ENCODE results near the gene MZT2B.
"Not testable (repeated sequence)": the region's sequence is repeated elsewhere in the genome, so short reads cannot be mapped to it uniquely, and the experiment has no call there.

Gene MZT2B, protein sequence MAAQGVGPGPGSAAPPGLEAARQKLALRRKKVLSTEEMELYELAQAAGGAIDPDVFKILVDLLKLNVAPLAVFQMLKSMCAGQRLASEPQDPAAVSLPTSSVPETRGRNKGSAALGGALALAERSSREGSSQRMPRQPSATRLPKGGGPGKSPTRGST

DNA sequence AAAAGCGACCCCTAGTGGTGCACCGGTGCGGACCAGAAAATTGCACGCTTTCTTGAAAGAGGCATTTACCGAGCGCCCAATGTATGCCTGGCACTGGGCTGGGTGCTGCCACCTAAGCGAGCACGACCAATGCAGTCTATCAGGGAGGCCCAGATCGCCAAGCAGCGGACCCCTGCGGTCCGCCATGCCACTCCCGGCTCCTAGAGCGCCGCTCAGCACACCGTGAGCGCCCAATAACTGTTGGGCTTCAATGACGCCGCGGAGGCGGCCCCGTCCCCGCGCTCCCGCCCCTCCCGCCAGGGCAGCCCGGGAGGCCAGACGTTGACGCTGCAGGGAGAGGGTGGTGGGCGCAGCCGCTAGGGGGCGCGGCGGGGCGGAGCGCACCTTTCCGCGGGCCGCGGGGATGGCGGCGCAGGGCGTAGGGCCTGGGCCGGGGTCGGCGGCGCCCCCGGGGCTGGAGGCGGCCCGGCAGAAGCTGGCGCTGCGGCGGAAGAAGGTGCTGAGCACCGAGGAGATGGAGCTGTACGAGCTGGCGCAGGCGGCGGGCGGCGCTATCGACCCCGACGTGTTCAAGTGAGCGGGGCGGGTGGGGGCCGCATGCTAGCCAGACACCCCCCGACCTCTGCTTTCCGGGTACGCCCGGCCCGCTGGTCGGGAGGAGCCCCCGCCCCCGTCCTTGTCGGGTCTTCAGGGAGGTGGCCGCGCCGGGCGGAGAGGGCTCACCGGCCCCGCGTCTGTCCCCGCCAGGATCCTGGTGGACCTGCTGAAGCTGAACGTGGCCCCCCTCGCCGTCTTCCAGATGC is at the start of gene MZT2B:
Gene MZT2B, plus strand, starts transcription at position 383 of the 803 bp plus-strand sequence. Its CDS starts 21 bp downstream, at position 404.
- DNase-seq = peak; percentile 69 to 93 (median 87)
- intact Hi-C loops (cut with DNase I) = loop anchor here (5.0 kb wide), 1 partner anchor 160 kb away; the partner anchor contains the start of gene IMP4

DNA sequence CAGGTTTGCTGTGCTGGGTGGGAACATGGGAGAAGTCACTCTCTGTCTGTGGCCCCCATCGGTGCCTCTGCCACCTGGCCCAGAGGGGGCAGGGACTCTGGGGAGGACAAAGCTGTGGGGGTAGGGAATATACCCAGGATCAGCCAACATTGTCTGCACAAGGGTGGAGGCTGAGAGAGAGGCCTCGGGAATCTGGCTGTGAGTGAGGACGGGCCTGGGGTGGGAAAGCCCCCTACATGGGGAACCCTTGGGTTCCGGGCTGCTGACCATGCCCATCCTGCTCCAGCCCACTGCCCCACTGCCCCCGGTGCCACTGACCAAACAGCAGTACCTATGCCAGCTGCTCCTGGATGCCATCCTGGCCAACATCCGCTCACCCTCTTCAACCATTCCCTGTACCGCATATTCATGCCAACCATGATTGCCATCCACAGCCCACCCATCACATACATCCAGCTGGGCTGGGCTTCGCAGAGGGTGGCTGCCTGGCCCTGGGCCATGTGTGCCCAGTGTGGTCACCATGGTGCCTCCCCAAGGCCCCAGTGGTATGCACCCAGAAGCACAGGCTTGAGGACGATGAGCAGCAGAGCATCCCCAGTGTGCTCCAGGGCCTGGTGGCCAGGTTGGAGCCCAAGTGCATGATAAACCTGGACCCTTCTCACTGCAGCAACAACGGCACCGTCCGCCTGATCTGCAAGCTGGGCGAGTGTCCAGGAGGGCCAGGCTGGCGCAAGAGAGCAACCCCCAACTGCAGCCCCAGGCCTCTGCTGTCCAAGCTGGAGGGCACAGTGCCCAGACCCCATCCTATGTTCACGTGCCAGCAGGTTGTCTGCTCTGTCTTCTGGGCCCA is 46.1 kb upstream of the MZT2B start:
- intact Hi-C loops (cut with DNase I) = no loop called here
- peak in 2 of 42 donors; percentile 3 to 25 for DNase-seq

DNA sequence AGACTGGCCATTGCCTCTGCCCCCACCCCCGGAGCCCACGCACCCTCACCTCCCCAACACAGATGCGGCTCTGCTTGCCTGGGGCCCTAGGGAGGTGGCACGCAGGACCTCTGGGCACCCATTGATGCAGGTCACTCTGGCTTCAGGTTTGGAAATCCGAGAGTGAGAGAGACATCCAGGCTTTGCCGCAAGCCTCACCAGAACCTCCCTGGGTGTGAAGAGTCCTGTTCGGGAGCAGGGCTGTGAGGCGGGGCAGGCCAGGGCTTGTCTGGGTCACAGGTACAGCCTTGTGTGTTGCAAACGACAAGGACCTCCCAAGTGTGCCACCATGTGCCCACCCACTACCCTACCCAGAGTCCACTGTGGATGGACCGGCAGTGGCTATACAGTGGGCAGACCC is 45.5 kb upstream of the MZT2B start:
- intact Hi-C loops (cut with DNase I); DNase-seq: not testable (repeated sequence)

DNA sequence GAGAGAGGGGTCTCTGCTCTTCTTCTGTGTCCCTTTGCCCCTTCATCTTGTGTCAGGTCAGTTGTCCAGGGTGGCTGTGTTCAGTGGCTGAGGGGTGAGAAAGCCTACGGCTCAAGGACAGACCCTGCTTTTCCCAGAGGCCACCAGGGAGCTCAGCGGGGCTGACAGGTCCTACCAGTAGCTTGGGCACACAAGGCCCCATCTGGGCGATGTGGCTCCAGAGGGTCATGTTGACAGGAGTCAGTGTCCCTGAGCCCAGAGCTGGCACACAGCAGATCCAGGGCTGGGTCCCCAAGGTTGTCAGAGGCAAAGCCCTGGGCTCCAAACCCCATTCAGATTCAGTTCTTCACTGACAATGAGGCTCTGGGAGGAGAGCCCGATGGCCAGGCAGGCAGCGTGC is 44.9 kb upstream of the MZT2B start:
- peak in 1 of 42 donors; percentile 3 for DNase-seq
- intact Hi-C loops (cut with DNase I) = not testable (repeated sequence)

DNA sequence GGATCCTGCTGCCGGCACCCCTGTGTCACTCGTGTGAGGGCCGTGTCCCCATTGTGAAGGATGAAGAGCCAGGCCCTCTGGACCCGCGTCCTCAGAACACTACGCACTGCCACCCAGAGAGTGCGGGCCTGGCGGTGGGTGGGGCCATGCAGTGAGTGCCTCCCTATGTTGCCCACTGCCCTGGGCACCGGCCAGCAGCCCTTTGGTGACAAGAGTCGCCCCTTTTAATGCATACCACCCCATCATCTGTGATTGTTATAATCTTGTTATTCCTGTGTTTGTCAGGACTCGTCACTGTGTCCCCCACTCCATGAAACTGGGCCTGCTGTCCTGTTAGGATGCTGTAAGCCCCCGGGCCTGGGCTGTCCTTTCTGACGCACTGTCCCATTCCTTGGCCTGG is 43.7 kb upstream of the MZT2B start:
- peak in 3 of 42 donors; percentile 1 to 11 (median 2) for DNase-seq
- intact Hi-C loops (cut with DNase I) = not testable (repeated sequence)

DNA sequence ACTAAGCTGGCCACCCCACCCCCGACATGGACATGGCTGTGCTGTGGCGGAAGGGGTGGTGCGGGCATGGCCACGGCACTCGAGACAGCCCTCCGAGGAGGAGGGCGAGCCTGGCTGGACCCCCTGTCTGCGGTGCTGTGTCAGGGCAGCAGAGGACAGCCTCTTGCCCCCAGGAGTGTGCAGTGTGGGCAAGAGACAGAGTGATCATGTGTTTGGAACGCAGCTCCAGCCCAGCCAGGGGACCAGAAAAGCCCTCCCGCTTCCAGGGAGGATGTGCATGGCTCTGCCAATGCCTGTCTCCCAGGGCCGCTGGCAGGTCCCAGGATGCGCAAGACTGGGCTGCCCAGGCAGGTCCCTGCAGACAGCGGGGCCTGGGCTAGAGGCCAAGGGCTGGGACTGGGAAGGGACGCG is 43.2 kb upstream of the MZT2B start:
- intact Hi-C loops (cut with DNase I) = not testable (repeated sequence)
- DNase-seq = peak in 2 of 42 donors; percentile 4 to 11

DNA sequence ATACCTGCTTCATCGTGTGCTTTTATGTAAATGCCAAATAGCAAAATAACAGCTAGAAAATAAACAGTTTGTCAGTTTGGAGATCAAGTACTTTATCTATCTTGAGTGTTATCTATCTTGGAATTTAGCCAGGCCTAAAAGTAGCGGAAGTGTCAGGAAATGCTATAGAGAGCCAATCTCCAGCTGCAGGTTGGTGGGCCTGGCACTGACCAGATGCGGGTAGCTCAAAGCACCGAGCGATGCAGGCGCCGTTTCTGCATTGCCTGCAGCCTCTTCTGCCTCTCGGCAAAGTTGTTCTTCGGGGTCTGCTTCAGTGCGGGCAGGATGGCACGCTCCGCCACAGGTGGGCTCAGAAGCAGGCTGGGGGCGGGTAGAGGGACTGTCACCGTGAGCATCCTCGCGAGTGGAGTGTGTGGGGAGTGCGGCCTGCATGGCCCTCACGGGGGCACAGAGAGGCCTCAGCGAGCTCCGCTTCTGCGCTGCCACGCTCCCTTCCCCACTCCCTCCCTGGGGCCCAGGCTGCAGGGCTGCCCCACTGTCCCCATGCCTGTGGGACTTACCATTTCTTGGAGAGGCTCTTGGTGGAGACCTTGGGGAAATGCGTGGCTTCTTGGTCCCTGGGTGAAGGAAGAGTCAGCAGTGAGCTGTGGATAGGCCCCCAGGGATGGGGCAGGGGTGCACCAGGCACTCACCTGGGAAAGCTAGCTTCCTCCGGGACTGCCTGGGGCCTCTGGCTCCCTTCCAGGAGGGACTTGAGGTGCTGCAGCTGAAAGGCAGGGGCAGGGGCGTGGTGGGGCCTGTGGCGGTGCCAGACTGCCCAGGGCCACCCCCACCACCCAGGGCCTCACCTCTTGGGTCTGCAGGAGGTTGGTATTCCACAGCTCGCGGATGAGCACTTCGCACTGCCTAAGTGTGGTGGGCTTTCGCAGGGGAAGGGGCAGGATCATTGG is 42.5 kb upstream of the MZT2B start:
- peak in 1 of 42 donors; percentile 4 for DNase-seq
- intact Hi-C loops (cut with DNase I) = not testable (repeated sequence)

DNA sequence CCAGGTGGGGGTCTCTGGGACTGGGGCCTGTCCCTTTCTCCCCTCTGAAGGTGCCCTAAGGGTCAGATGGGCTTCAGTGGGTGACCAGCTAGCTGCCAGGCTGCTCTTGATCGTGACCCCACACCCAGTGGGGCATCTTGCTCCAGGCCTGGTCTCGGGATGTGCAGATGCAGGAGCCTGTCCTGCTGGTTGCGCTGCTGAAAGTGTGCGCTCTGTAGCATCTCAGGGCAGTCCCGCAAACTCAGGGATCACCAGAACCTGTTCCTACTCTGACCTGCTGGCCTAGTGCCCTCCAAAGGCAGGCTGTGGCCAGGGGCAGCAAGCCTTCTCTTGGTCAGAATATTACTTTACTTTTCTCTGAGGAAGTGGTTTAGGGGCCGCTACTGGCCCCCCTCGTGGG is 41.5 kb upstream of the MZT2B start:
- intact Hi-C loops (cut with DNase I) = not testable (repeated sequence)
- peak in 1 of 42 donors; percentile 5 for DNase-seq

DNA sequence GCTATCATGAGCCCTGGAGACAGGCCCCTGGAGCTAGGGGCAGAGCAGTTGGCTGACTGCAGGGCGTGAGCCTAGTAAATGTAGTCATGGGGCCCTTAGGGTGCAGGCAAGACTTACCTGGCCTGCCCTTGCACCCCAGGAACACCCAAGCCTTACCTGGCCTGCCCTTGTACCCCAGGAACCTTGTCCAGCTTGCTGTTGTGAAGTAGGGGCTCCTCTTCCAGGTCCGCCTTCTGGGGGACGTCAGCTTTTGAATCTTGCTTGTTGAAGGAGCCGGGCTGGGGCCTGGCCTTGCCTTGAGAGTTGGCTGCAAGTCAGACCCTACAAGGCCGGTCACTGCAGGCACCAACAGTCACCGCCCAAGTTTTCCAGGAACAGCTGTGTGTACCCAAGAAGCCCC is 41.1 kb upstream of the MZT2B start:
- DNase-seq; intact Hi-C loops (cut with DNase I): not testable (repeated sequence)

DNA sequence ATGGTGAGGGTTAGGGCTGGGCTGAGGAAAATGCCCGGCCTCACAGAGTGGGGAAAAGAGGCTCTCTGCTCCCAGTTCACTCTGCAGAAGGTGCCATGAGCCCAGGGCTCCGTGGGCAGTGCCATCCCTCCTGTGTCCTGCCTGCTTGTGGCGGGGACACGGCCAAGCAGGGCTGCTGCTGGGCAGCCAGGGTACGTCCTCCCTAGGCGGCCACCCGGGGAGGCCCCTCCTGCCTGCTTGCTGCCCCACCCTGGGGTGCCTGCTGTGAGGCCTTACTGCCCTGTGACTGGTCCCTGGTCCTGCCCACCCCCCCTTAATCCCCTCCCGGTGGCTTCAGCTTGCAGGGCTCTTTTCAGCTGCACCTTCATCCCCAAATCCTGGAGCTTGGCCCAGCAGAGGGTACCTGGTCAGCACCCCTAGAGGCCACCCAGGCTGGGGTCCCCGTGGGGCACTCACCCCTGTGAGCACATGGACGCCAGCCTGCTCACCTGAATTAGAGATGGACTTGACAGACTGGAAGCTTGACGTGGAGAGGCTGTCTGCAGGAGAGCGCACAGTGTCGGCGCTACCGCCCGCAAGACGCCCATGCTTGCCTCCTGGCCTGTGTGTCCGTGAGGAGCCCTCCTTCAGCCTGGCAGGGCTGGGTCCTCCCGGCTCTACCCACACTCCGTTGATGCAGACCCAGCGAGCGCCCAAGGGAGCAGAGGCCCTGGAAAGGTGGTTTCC is 40.3 kb upstream of the MZT2B start:
- DNase-seq = peak in 4 of 42 donors; percentile 2 to 13 (median 9)
- intact Hi-C loops (cut with DNase I) = not testable (repeated sequence)

DNA sequence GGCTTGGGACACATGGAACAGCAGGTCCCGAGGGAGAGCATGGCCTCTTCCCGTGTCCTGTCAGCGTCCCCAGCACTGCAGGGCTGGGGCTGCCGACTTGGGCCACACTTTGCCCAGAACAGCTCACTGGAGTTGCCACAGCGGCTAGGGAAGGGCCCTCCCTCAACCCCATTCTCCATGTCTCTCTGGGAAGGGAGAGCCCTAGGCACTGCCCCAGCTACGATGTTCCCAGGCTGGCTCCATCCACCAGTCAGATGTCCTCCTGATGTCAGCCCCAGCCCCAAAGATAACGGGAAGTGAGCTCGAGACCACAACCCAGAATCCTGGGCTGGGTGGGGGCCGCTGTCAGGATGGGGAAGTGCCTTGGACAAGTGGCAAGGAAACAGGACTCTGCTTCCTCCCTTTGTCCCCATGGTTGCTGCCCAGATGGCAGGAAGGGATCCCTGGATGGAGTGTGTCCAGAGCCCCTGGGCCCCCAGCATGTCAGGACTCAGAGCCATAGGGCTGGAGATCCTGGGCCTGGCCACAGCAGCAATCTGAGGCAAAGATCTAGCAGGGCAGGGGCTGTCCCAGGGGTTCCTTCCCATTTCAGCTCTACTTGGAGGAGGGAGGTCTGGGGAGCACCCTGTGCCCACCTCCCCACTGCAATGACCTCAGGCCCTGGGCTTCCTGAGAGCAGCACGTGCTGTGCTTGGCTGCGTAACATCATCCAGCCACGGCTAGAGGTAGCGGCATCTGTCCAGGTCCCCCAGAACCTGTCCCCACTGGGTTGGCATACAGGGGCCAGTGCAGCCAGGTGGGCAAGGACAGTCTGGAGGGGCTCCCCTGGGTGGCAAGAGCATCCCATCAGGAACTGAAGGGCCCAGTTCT is 39.4 kb upstream of the MZT2B start:
- intact Hi-C loops (cut with DNase I) = not testable (repeated sequence)
- peak in 5 of 42 donors; percentile 4 to 30 (median 9) for DNase-seq

DNA sequence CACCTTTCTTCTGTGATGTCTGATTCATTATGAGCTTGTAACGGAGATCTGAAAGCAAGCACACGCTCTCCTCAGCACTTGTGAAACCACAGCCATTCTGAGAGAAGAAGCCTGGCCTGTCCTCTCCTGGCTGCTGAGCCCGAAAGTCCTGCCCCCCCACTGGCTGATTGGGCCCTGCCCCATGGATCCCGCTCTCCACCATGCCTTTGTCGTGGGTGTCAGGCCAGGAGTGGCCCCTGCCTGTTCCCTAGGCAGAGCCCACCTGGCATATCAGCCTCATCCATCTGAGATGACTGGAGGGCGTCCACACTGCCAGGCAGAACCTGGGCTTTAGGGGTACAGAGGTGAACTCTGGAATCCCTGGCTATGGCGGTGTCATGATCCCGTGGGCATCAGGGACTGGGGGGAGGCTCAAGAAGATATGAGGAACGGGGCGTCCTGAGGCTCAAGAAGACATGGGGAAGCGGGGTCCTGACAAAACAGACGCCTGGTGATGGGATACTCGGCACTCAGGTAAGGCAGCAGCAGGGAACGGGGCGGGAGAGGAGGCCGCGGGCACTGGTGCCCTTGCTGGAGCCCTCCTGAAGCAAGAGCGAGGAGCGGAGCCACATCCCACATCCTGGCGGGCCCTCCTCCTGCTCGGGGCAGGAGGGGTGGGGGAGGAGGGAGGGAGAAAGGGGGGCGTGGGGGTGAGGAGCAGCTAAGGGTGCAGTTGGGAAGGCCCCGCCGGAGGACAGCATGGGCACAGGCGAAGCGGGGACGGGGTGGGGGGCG is 38.6 kb upstream of the MZT2B start:
- intact Hi-C loops (cut with DNase I) = not testable (repeated sequence)
- DNase-seq = peak in 6 of 42 donors; percentile 6 to 35 (median 18)

DNA sequence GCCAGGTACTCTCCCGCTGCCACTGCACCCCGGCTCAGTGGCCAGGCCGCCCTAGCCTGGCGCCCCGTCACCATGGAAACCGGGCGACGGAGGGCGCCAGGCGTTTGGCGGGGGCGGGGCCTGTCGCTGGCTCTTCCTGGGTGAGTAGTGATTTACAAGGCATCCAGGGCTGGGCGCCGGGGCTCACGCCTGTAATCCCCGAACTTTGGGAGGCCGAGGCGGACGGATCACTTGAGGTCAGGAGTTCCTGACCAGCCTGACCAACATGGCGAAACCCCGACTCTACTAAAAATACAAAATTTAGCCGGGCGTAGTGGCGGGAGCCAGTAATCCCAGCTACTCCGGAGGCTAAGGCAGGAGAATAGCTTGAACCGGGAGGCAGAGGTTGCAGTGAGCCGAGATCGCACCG is 37.1 kb upstream of the MZT2B start, which contains the start of gene CCDC74B:
Gene CCDC74B, minus strand, starts transcription at position 107 of the 409 bp plus-strand sequence. CDS start 116 bp downstream, outside the sequence.
- intact Hi-C loops (cut with DNase I) = not testable (repeated sequence)
- peak in 40 of 42 donors; percentile 11 to 75 (median 56) for DNase-seq

DNA sequence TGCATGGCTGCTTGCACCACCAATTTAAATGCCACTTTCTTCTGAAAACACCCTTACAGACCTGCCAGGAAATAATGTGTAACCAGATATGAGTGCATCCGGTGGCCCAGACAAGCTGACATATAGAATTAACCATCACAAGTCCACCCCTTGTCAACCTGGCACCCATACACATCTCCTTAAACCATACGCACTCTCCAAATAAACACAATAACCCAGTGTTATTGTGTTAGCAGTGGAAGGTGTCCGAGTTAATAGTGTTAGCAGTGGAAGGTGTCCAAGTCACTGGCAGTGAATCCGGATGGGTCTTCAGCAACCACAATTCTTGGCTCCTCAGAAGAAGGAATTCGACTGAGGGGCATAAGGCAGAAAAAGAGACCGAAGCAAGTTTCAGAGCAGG is 33.5 kb upstream of the MZT2B start:
- DNase-seq; intact Hi-C loops (cut with DNase I): not testable (repeated sequence)

Data from head of caudate nucleus (tissue), 42 donors.